ENCODE results near the gene GJD3. TPM values are rescaled to one million over a fixed set of nuclear protein-coding genes. Genes with fewer than 3 reads are reported as not detected.

Gene GJD3
- total RNA-seq, 4 donors from 2014 or later: 0.98 to 1.2 TPM; not detected in 2

- in situ Hi-C loops (cut with MboI; ENCODE audit: low sequenced_read_pairs in 4 of 4): no loop called here
- H3K27me3 ChIP-seq: no peaks in the 10 kb centered on the region
- ATAC-seq (no peak), DNase-seq (peak in 1 of 2 donors; percentile 46)
- peak overlapping the region; percentile 70 to 81 (median 76) for H3K4me3 ChIP-seq
- peak overlapping the region; percentile 95 to 100 (median 98) for H3K27ac ChIP-seq
- H3K4me1 ChIP-seq: peaks cover 86 to 90% of the 10 kb centered on the region in 2 donors
- TF ChIP-seq POLR2A (IDR thresholded peaks at IDR 0.05) (peak; percentile 10 to 17), CTCF (IDR thresholded peaks at IDR 0.05 in 4 of 5, conservative IDR thresholded peaks at IDR 0.05 in 1 of 5) (no peak)
- intact Hi-C loops (cut with DNase I; ENCODE audit: low total_unique reads): loop anchor here (10.0 kb wide), 1 partner anchor 1151 kb away; the partner anchor contains the start of gene CACNB1
- no peaks in the 10 kb centered on the region for H3K36me3 ChIP-seq
- H3K9me3 ChIP-seq: no peaks in the 10 kb centered on the region
These were observed 19.2 kb downstream of the GJD3 start for GRCh38 chr17:40345161-40345993.

- no peak for DNase-seq
- Histone ChIP-seq H3K27me3 (no peaks in the 10 kb centered on the region), H3K4me1 (peaks cover 86 to 90% of the 10 kb centered on the region in 2 donors), H3K4me3 (peak overlapping the region; percentile 70 to 81 (median 76)), H3K9me3 (no peaks in the 10 kb centered on the region), H3K36me3 (no peaks in the 10 kb centered on the region), H3K27ac (peak overlapping the region; percentile 95 to 100 (median 98))
- intact Hi-C loops (cut with DNase I; ENCODE audit: low total_unique reads): loop anchor here (1.0 to 10.0 kb wide), 3 partner anchors 35 to 1150 kb away; partner anchors contain the start of genes CACNB1, MSL1 and RARA
- TF ChIP-seq CTCF (IDR thresholded peaks at IDR 0.05 in 4 of 5, conservative IDR thresholded peaks at IDR 0.05 in 1 of 5) (no peak), POLR2A (IDR thresholded peaks at IDR 0.05) (no peak)
- in situ Hi-C loops (cut with MboI; ENCODE audit: low sequenced_read_pairs in 4 of 4): no loop called here
- no peak for ATAC-seq
These were observed 19.9 kb downstream of the GJD3 start for GRCh38 chr17:40344421-40345160.

- Histone ChIP-seq H3K4me3 (peak overlapping the region; percentile 70 to 81 (median 76)), H3K4me1 (peaks cover 84 to 89% of the 10 kb centered on the region in 2 donors), H3K36me3 (no peaks in the 10 kb centered on the region), H3K27me3 (no peaks in the 10 kb centered on the region), H3K27ac (peak overlapping the region; percentile 95 to 100 (median 98)), H3K9me3 (no peaks in the 10 kb centered on the region)
- peak in 1 of 2 donors; percentile 53 for DNase-seq
- intact Hi-C loops (cut with DNase I; ENCODE audit: low total_unique reads): loop anchor here (1.0 to 10.0 kb wide), 3 partner anchors 34 to 1149 kb away; partner anchors contain the start of genes CACNB1, MSL1 and RARA
- TF ChIP-seq CTCF (IDR thresholded peaks at IDR 0.05 in 4 of 5, conservative IDR thresholded peaks at IDR 0.05 in 1 of 5) (no peak), POLR2A (IDR thresholded peaks at IDR 0.05) (no peak)
- in situ Hi-C loops (cut with MboI; ENCODE audit: low sequenced_read_pairs in 4 of 4): no loop called here
- no peak for ATAC-seq
These were observed 21.1 kb downstream of the GJD3 start for GRCh38 chr17:40343219-40344119.
